NT2/D1 (cell line): ENCODE data around the gene PSMG1.

Experiments
- SUZ12 ChIP-seq: IDR thresholded peaks from 2 replicates; pipeline ENCODE4 v1.6.1; 2011; ENCODE audit not compliant: insufficient read length, insufficient read depth; ENCODE audit errors: extremely low read depth
- YY1 ChIP-seq: IDR thresholded peaks from 2 replicates; pipeline ENCODE4 v1.6.1; 2011; ENCODE audit not compliant: insufficient read length, insufficient read depth
- ZNF274 ChIP-seq: IDR thresholded peaks from 2 replicates; pipeline ENCODE4 v1.6.1; 2011; ENCODE audit warnings: mild to moderate bottlenecking, low read depth, low read length

DNA sequence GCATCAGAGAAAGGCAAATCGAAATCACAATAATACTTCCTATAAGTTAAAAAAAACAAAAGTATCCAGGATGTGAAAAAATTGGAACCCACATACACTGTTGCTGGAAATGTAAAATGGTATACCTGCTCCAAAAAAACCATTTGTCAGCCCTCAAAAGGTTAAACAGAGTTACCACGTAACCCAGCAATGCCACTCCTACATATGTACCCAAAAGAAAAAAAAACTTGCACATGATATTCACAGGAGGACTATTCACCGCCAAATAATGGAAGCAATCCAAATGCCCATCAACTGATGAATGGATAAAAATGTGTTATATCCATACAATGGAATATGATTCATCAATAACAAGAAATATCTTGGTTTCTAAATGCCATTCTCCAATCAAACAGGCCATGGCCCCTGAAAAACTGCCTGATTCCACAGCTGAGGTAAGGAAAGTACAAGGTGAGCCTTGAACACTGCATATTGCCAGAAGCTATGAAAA is 38.8 kb upstream of the PSMG1 start:
- no peak for TF ChIP-seq ZNF274
- no peak for TF ChIP-seq YY1
- no peak for TF ChIP-seq SUZ12
